ENCODE data around the gene DRD3.

DNA sequence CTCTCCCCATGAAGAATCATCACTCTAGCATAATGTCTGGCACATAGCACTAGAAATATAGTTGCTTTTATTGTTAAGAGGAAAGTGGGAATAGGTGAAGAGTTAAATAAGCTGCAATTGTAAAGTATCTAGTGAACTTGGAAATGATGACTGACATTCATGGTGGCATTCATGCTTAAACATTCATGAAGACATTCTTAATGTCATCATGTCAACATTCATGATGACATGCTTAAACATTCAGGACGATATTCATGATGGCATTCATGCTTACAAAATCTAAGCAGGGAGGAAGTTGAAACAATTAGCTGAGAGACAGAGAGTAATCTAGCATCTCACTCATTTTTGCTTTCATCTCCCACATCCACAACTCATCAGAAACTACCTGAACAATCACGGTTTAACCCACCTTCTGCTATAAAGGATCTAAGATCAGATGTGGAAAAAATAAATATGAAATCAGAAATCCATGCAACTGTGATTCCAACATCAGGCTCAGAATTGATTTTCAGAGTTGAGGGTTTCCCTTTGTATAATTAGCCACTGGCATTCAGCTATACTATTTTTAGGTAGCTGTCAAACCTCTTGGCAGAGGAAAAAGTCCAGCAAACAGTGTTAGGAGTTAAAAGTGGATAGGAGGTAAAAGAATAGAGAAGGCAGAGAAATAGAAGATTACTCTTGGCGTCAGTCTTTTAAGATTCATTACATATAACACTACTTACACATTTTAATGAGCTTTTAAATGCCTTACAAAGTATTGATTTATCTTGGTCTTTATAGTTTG is 3.5 kb downstream of the DRD3 start:
- TF ChIP-seq CTCF (IDR thresholded peaks at IDR 0.05; ENCODE audit: poor library complexity, severe bottlenecking) (no peak), POLR2AphosphoS5 (IDR thresholded peaks at IDR 0.05) (peak; percentile 78), RAD21 (conservative IDR thresholded peaks at IDR 0.05) (no peak), EZH2 (IDR thresholded peaks at IDR 0.05; ENCODE audit: borderline replicate concordance, insufficient read depth, low read length, poor library complexity, severe bottlenecking) (no peak)
